GM18498 (cell line): Measurements from ENCODE around the gene UBN2.

Experiments
- ATAC-seq: cut with Tn5 transposase; IDR thresholded peaks from one replicate; pipeline ENCODE4 v1.9.1; 2021; ENCODE audit warnings: mild to moderate bottlenecking, moderate library complexity; ENCODE audit not compliant: unreplicated experiment

Gene UBN2

DNA sequence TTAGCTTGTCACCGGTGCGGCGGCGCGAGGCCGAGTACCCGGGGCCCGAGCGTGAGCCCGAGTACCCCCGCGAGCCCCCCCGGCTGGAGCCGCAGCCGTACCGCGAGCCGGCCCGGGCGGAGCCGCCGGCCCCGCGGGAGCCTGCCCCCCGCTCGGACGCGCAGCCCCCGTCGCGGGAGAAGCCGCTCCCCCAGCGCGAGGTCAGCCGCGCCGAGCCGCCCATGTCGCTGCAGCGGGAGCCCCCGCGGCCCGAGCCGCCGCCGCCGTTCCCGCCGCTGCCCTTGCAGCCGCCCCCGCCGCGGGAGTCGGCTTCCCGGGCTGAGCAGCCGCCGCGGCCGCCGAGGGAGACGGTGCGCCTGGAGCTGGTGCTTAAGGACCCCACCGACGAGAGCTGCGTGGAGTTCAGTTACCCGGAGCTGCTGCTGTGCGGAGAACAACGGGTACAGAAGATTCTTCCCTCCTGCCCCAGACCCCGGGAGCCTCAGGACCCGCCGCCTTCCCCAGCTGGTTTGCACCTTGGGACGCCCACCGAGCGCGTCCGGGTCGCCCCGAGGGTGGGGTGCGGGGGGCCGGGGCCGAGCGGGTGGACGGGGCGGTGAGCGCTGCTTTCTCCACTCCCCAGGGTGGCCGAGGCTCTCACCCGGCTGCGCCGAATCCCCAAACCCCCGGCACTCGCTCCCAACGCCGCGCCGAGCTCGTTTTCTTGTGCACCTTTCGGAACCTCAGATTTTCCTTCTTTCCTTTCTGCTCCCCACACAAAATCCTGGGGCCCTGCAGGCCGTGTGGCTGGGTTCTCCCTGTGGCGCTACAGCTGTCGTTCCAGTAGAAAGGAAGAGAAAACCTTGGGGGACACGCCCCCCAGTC, 708 bp downstream of the UBN2 start:
- ATAC-seq = peak; percentile 48

GRCh38 chr7:139232377-139232717, 1.3 kb downstream of the UBN2 start:
- ATAC-seq = no peak

DNA sequence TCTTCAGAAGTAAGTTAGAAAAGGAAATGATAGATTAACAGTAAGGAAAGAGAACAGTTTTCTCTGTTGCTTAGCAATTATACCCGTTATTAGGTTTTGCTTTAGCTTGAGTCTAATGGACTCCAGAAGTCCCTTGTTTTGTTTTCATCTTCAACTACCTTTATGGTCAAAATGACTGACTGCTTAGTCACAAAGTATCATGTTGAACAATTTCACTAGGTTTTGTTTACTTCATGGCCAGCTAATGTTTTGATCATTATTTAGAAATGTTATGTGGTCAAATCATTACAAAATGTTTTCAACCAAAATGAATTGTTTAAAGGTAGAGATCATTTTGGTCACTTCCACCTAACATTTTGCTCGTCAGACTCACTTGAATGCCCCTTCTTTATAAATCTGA, 1.9 kb downstream of the UBN2 start:
- no peak for ATAC-seq

GRCh38 chr7:139241258-139241657, 10.2 kb downstream of the UBN2 start:
- ATAC-seq = no peak

GRCh38 chr7:139242741-139243281, 11.8 kb downstream of the UBN2 start:
- no peak for ATAC-seq

DNA sequence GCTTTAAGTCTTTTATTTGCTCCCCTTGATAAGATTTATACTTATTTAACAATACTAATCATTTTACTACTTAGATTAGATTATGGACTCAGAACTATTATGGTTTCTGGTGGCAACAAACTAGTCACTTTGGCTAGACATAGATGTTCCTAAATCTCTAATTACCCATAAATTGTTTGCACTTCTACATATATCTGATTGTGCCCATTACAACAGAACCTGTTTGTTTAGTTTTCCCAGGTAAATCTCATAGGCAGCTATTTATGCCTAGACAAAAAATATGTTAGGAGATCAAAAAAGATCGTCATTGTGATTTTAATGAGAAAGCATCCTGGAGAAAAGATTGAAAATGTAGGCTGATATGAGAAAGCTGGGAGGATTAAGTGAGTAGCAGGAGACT, 14.4 kb downstream of the UBN2 start:
- no peak for ATAC-seq

- no peak for ATAC-seq
Measured at GRCh38 chr7:139246494-139246893, 15.5 kb downstream of the UBN2 start.

DNA sequence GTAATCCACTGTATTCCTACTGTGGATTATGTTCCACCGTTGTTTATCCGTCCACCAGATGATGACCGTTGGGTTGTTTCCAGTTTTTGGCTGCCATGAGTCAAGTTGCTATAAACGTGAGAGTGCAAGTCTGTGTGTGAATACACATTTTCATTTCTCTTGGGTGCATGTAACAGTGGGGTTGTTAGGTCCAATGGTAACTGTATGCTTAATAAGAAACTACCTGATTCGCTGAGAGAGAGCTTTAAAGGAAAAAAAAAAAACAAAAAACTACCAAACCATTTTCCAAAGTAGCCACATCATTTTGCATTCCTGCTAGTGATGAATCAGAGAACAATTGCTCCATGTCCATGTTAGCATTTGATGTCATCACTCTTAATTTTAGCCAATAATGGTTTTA, 15.9 kb downstream of the UBN2 start:
- no peak for ATAC-seq

- ATAC-seq = peak; percentile 66
Measured at GRCh38 chr7:139249179-139249810, 18.3 kb downstream of the UBN2 start.

- no peak for ATAC-seq
Measured at GRCh38 chr7:139252451-139252850, 21.4 kb downstream of the UBN2 start.

DNA sequence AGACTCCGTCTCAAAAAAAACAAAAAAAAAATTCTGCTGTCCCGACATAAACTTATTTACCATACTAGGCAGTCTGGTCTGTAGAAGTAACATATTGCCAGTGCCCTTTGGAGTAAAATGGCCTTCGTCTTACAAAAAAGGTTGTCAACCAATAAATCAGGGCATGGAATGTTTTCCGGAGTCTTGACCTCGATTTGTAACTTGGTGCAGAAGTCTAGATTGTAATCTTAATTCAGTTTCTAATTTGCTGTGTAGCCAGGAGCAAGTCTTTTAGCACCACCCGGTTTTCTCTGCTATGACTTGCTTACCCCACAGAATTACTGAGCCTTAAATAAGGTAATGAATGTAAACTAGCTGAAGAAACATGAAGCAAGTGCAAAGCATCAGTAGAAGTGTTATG, 23.2 kb downstream of the UBN2 start:
- no peak for ATAC-seq

GRCh38 chr7:139254728-139255127, 23.7 kb downstream of the UBN2 start:
- ATAC-seq = no peak

DNA sequence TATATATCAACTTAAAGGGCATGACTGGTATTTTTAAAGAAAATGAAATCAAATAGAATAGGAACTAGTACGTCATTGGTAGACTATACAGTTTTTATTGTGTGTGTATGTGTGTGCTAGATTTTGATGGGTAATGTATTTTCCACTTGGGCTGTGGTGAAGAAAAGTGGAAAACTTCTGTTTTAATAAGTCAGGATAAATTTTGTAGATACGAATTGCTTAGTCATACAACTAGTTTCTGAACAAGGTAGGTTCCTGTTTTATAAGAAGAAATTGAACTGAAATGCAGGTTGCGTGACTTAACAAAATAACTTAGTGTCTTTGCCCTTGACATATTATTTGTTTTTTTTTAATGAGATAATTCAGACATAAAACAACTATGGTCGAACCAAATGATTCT, 24.3 kb downstream of the UBN2 start:
- ATAC-seq = no peak

- no peak for ATAC-seq
Measured at GRCh38 chr7:139259142-139259541, 28.1 kb downstream of the UBN2 start.

- ATAC-seq = no peak
Measured at GRCh38 chr7:139264220-139264619, 33.2 kb downstream of the UBN2 start.

DNA sequence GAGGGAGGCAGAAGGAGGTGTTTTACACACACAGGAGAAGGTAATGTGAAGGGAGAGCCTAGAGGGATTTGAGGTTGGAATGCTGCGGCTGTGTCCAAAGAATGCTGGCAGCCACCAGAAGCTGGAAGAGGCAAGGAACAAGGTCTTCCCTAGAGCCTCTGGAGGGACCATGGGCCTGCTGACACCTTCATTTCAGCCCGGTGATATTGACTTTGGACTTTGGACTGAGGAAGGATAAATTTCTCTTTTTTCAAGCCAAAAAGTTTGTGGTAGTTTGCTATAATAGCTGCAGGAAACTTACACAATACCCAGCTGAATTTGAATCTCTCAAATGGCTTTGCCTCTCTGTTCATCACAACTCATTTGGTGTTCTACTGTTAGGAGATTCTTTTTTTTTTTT, 34.6 kb downstream of the UBN2 start:
- no peak for ATAC-seq

DNA sequence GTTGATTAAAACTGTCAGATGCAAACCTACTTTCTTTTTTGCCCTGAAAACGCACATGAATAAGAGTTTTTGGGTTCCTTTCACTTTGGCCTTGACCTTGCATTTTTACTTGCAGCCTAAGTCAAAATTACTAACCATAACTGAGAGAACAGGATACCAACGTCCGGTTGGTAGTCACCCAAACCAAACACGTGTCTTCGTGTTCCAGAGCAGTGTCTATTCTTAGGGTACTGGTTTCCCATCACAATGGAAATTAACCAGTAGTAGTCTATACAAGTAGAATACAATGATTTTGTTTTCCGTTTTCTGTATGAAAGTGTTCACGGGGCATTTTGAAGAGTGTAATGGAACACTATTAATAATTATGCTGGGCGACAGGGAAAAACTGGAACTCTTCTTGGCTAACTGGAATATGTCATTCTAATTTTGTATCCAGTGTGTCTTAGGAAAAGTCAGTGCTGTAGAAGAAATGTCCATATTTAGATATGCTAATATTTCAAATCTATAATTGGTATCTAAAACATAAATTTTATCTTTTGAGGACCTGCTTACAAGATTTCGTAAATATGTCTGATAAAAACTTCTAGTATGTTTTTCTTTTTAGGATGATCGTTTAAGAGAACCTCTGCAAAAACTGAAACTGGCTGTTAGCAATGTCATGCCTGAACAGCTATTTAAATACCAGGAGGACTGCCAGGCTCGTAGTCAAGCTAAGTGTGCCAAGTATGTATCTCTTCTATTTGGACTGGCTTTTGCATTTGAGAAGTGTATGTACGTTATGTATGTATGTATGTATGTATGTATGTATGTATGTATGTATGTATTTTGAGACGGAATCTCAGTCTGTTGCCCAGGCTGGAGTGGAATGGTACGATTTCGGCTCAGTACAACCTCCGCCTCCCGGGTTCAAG, 40.9 kb downstream of the UBN2 start:
- ATAC-seq = no peak

GRCh38 chr7:139284252-139284896, 53.3 kb downstream of the UBN2 start:
- no peak for ATAC-seq

DNA sequence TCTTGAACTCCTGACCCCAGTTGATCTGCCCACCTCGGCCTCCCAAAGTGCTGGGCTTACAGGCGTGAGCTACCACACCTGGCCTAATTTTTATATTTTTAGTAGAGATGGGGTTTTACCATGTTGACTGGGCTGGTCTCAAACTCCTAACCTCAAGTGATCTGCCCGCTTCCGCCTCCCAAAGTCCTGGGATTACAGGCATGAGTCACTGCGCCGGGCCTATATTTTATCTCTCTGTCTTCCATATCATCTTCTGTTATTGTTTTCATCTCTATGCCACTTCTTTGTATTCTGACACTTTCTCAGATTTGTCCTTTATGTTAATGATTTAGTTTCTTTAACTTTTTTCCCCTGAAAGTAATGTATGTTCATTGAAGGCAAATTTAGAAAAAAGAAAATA, 55.1 kb downstream of the UBN2 start:
- ATAC-seq = no peak

DNA sequence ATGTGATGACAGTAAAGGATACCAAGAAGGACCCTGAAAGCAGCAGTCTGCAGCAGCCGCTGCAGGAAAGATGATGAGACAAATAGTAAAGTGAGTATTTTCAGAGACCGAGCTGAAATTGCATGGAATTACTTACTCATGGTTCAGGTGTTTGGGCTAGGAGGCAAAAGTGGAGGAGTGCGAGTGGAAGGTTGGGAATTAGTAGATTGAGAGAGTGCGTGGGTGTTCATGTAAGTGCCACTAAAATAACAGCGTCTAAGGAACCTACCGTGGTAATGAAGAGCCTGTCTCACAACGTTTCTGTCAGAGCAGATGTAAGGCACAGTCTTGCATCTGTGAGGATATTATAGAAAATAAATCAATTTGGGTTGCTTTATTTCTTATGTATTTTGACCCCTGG, 61.8 kb downstream of the UBN2 start:
- no peak for ATAC-seq

DNA sequence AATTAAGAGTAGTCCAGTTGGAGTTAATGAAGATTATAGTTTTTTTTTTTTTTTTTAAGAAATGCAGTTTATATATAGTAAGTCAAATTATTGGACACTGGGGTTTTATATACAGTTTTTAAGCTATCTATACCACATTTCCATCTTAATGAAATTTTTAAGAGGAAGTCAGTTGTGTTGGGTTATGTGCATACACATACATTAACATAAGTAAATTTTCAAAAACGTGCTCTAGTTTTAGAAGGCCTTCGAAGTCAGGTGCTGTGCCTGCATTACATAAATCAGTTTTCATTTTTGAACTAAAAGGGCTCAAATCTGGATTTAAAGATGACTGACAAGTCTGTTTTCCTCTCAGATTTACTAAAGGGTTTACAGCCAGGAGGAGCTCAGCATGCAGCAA, 62.5 kb downstream of the UBN2 start:
- no peak for ATAC-seq
